Forelimb muscle (tissue), 1 donor: ENCODE results near the gene VPS16. TPM values are rescaled to one million over a fixed set of nuclear protein-coding genes. Genes with fewer than 3 reads are reported as not detected.
"Not testable (repeated sequence)": the region's sequence is repeated elsewhere in the genome, so short reads cannot be mapped to it uniquely, and the experiment has no call there.

Source experiments
- DNase-seq: peaks from one replicate; pipeline ENCODE4 v3.0.0-alpha.2; 2013; ENCODE audit warnings: low read depth
- polyA plus RNA-seq: library from polyadenylated mRNA; unstranded; fragments of 120-200 nt; gene quantifications from one replicate; pipeline ENCODE4 v1.2.1, GENCODE V29; 2013; ENCODE audit not compliant: insufficient read length

The VPS16 gene
- polyA plus RNA-seq, 1 donor = 20.0 TPM

DNA sequence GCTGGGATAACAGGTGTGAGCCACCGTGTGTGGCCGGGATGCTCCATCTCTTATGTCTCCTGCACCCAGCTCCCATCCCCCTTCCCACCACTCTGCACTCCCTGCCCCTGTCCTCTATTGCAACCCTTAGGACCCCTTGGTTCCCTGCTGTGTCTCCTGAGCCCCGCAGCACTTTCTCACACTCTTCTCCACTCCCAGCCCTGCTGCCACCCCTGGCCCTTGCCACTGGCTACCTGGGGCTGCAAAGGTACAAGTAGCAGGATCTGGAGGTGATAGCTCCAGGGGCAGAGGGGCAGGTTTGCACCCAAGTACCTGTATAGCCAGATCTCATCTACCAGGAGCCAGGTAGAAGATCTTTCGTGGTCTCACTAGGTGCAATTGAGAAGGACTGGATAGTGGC lies 33.5 kb upstream of the VPS16 start:
- no peak for DNase-seq

DNA sequence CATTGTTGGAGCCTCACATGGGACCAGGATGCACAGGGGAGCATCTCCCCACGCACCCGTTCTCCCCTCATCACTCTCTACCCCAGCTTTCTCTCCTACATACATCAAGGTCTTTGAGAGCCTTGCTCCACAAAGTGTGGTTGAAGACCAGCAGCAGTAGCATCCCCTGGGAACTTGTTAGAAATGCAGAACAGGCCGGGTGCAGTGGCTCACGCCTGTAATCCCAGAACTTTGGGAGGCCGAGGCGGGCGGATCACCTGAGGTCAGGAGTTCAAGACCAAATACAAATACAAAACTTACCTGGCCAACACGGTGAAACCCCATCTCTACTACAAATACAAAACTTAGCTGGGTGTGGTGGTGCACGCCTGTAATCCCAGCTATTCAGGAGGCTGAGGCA lies 32.6 kb upstream of the VPS16 start:
- not testable (repeated sequence) for DNase-seq

DNA sequence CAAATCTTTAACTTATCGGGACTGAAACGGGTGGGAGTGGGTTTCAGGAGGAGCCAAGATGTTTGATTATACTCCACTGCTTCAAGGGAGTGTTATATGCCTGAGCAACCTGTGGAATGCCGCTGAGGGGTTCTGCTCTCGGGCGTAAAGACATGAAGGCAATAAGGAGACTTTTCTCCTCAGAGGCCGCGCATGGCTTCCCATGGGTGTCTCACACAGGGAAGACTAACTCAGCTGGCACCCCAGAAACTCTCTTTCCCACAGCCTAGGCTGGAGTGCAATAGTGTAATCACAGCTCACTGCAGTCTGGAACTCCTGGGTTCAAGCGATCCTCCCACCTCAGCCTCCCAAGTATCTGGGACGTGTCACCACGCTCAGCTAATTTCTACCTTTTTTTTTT lies 30.9 kb upstream of the VPS16 start:
- no peak for DNase-seq

- no peak for DNase-seq
Measured at GRCh38 chr20:2812189-2812588, 28.4 kb upstream of the VPS16 start.

- DNase-seq = no peak
Measured at GRCh38 chr20:2814076-2814475, 26.5 kb upstream of the VPS16 start.

DNA sequence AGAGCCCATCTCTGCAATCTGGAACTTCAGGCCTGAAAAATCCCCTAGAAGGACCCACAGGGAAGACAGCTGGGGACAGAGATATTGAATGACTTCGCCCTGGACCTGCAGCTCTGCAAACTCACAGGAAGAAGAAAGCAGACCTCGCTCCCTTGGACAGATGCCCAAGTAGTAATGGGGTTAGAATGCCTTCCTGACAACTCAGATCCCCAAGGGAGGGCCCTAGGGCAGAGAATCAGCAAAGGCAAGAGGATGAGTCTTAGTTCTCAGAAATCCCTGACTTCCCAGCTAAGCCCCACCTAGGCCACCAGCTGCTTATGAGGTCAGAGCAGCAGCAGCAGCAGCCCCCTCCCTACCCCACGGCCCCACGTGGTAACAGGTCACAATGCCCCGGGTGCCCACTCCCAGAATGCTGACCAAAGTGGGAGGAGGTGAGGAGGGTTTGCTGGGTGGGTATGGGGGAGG lies 25.9 kb upstream of the VPS16 start, which contains the start of gene C20orf141:
Gene C20orf141 (plus strand): TSS at position 401 of the 465 bp plus-strand sequence. CDS start 198 bp downstream, outside the sequence.
- DNase-seq = no peak

GRCh38 chr20:2815242-2815900 lies 25.2 kb upstream of the VPS16 start:
- DNase-seq = no peak

- no peak for DNase-seq
Measured at GRCh38 chr20:2816030-2816582, 24.4 kb upstream of the VPS16 start, which contains the start of gene TMEM239. TMEM239 (plus strand) TSS chr20:2816364; CDS start chr20:2816555, 191 bp downstream.

DNA sequence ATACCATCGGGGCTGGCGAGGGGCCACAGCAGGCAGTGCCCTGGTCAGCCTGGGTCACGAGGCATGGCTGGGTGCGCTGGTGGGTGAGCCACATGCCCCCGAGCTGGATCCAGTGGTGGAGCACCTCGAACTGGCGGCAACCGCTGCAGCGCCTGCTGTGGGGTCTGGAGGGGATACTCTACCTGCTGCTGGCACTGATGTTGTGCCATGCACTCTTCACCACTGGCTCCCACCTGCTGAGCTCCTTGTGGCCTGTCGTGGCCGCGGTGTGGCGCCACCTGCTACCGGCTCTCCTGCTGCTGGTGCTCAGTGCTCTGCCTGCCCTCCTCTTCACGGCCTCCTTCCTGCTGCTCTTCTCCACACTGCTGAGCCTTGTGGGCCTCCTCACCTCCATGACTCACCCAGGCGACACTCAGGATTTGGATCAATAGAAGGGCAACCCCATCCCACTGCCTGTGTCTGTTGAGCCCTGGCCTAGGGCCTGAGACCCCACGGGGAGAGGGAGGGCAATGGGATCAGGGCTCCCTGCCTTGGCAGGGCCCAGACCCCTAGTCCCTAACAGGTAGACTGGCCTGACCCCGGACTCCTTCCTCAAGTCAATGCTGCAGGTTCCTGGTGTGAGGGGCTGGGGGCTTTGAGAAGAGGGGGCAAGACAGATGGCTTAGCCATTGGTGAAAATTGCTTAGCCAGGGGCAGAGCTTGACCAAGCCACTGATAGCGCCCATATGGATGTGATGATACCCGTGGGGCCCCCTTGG lies 23.8 kb upstream of the VPS16 start:
- no peak for DNase-seq

GRCh38 chr20:2817341-2817726 lies 23.2 kb upstream of the VPS16 start:
- no peak for DNase-seq

GRCh38 chr20:2817891-2818595 lies 22.5 kb upstream of the VPS16 start:
- no peak for DNase-seq

DNA sequence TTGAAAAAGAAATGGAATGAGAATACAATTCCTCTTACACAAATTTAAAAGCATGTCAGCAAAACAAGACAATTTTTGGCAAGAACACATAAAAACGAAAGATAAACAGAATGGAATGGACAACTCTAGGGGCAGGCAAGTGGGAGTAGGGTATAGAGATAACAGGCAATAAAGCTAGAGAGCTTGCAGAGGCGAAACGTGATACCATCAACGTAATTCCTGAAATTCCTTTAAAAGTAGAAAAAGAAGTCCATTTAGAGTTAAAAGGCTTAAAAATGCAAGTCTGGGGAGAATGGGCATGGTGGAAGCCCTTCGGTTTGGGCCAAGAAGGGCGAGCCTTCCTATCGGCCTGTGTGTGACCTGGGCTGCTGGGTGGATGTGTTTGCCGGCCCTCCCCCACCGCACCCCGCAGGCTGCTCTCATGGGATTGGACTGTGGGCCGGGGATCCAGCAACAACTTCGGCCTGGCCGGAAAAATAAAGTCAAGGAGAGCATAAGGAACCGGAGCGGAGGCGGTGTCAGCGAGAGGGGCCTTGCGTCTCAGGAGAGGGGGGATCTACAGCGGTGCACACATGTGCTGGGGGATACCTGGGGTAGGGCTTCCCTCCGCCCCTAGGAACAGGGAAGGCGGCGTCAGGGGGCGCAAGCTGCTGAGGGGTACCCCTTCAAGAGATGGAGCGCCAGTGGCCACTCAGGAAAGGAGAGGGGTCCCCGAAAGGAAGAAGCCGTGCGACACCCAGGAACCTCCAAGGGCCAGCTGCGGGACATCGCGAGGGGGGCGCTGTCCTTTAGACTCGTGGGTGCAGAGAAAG lies 20.3 kb upstream of the VPS16 start:
- no peak for DNase-seq

- no peak for DNase-seq
Measured at GRCh38 chr20:2820896-2821869, 19.4 kb upstream of the VPS16 start.

- DNase-seq = no peak
Measured at GRCh38 chr20:2822073-2822472, 18.5 kb upstream of the VPS16 start.

- DNase-seq = no peak
Measured at GRCh38 chr20:2825761-2826160, 14.8 kb upstream of the VPS16 start.

DNA sequence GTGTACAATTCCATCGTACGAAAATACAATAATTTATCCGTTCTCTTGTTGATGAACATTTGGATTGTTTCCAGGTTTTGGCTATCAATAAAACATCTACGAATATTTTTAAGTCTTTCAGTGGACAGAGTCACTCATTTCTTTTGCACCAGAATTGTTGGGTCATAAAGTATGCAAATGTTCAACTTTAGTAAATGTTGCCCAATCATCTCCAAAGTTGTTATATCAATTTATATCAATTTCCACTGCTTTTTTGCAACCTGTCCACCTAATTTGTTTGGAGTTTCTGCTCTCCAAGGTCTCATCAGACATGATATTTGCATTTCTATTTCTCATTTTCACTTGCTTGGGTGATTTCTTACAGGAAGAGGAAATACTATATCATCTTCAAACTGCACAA lies 13.9 kb upstream of the VPS16 start:
- no peak for DNase-seq

- no peak for DNase-seq
Measured at GRCh38 chr20:2829376-2829775, 11.2 kb upstream of the VPS16 start.

- DNase-seq = not testable (repeated sequence)
Measured at GRCh38 chr20:2831206-2831605, 9.3 kb upstream of the VPS16 start.

DNA sequence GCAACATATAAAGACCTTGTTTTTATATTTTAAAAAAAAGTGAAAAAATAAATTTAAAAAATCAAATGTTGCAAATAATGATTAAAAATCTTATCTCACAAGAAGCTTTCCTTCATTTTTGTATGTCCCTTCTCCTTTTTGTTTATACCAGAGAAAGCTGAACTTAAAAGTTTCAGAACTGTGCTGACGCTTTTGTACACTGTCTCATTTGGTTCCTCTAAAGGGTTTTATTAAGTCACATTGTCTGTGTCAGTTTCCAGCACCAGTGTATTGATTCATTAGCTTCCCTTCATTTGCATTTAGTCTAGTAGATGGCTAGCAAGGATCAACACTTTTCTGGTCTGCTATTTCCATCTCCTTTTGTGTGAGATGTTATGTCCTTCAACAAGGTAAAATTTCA lies 6.8 kb upstream of the VPS16 start:
- no peak for DNase-seq
